Keratinocyte (primary cell): ENCODE data around the gene PHACTR1. TPM values are rescaled to one million over a fixed set of nuclear protein-coding genes. Genes with fewer than 3 reads are reported as not detected.

ENCODE experiments used
- DNase-seq: peaks from one replicate; pipeline ENCODE4 v3.0.0-alpha.2; 2011; ENCODE audit warnings: low read depth, missing footprints, low spot score
- FAIRE-seq: peaks from 2 replicates; lab custom pipeline; 2011; peaks lifted over from hg19 to GRCh38; lab: Jason Lieb, UNC
- H2AFZ ChIP-seq: 2 replicates; pipeline ENCODE4 v1.6.0; 2012; ENCODE audit warnings: low read length, control low read depth, inconsistent platforms; ENCODE audit not compliant: control insufficient read depth
- H3K27ac ChIP-seq: 2 replicates; pipeline ENCODE4 v1.5.1; 2011; ENCODE audit warnings: low read length; ENCODE audit not compliant: control insufficient read depth, insufficient read depth
- H3K27me3 ChIP-seq: 3 replicates; pipeline ENCODE4 v1.6.0; 2011; ENCODE audit warnings: low read length; ENCODE audit not compliant: control insufficient read depth, insufficient read depth; ENCODE audit errors: extremely low read depth
- H3K36me3 ChIP-seq, 2 experiments: 2 replicates in 1 of 2; 3 replicates in 1 of 2; pipeline ENCODE4 v1.5.1; 2011; ENCODE audit warnings: low read length in 2 of 2, mild to moderate bottlenecking in 1 of 2; ENCODE audit not compliant: control insufficient read depth in 2 of 2, insufficient read depth in 2 of 2; ENCODE audit errors: extremely low read depth in 1 of 2
- H3K4me1 ChIP-seq: 3 replicates; pipeline ENCODE4 v1.5.1; 2011; ENCODE audit warnings: low read length; ENCODE audit not compliant: control insufficient read depth, insufficient read depth; ENCODE audit errors: extremely low read depth
- H3K4me2 ChIP-seq: 3 replicates; pipeline ENCODE4 v1.6.0; 2011; ENCODE audit warnings: low read depth, low read length; ENCODE audit not compliant: control insufficient read depth, insufficient read depth; ENCODE audit errors: extremely low read depth
- H3K4me3 ChIP-seq, 3 experiments: fragments of 200-600 bp in 1 of 3; sonication (generic) in 1 of 3; 2 replicates in 2 of 3; 3 replicates in 1 of 3; pipeline ENCODE4 v1.5.1; 2011 to 2016; ENCODE audit warnings: low read length in 3 of 3, mild to moderate bottlenecking in 3 of 3, control low read depth in 2 of 3, inconsistent platforms in 1 of 3, low read depth in 1 of 3, mixed read lengths in 1 of 3, mixed run types in 1 of 3, moderate library complexity in 1 of 3; ENCODE audit not compliant: control insufficient read depth in 2 of 3, insufficient read depth in 2 of 3; ENCODE audit errors: extremely low read depth in 1 of 3
- H3K79me2 ChIP-seq: 2 replicates; pipeline ENCODE4 v1.6.0; 2012; ENCODE audit warnings: low read length; ENCODE audit not compliant: control insufficient read depth, insufficient read depth
- H3K9ac ChIP-seq: 3 replicates; pipeline ENCODE4 v1.6.0; 2011; ENCODE audit warnings: low read length; ENCODE audit not compliant: control insufficient read depth, insufficient read depth; ENCODE audit errors: extremely low read depth
- H3K9me1 ChIP-seq: 3 replicates; pipeline ENCODE4 v1.6.0; 2011; ENCODE audit warnings: low read length; ENCODE audit not compliant: control insufficient read depth, insufficient read depth; ENCODE audit errors: extremely low read depth
- H3K9me3 ChIP-seq: 2 replicates; pipeline ENCODE4 v1.5.1; 2012; ENCODE audit warnings: low read depth, low read length; ENCODE audit not compliant: control insufficient read depth
- H4K20me1 ChIP-seq: 3 replicates; pipeline ENCODE4 v1.6.0; 2011; ENCODE audit warnings: low read length; ENCODE audit not compliant: control insufficient read depth, insufficient read depth; ENCODE audit errors: extremely low read depth
- EZH2 ChIP-seq: IDR thresholded peaks from one replicate; pipeline ENCODE4 v1.6.1; 2012; ENCODE audit warnings: inconsistent platforms, mild to moderate bottlenecking, low read length, moderate library complexity
- dilution Hi-C: fragments of 300-500 bp; cut with MboI; formaldehyde crosslinking; loops from one replicate; pipeline ENCODE4 v1.7.0; 2020; ENCODE audit warnings: low sequenced_read_pairs; ENCODE audit not compliant: extremely low pct_ligation_motif_present
- polyA plus RNA-seq, 5 experiments: library from polyadenylated mRNA; depleted of rRNA in 3 of 5; stranded (reverse) in 3 of 5; stranded (forward) in 1 of 5; unstranded in 1 of 5; fragments of >200 nt; gene quantifications; 1 replicate in 1 of 5; 2 replicates in 3 of 5; 3 replicates in 1 of 5; pipeline versions ENCODE4 v1.2.1 to v1.2.3, GENCODE V29; 2011 to 2012; ENCODE audit warnings: missing spikeins in 2 of 5, low read depth in 1 of 5, low replicate concordance in 1 of 5
- TF ChIP-seq, protein P1 (sequence below), 3 experiments: IDR thresholded peaks in 1 of 3; conservative IDR thresholded peaks in 1 of 3; optimal IDR thresholded peaks in 1 of 3; 2 replicates in 2 of 3; 3 replicates in 1 of 3; pipeline versions ENCODE3 to v1.5.1; 2011; ENCODE audit warnings: low read length in 3 of 3, mild to moderate bottlenecking in 3 of 3, moderate library complexity in 2 of 3, control low read depth in 1 of 3, inconsistent platforms in 1 of 3; ENCODE audit not compliant: insufficient read depth in 2 of 3; ENCODE audit errors: extremely low read depth in 1 of 3

PHACTR1 gene
- polyA plus RNA-seq, 1 donor (not counting 4 experiments of a cell fraction or from before 2014, with no cell fraction given), result 0.22 TPM

DNA sequence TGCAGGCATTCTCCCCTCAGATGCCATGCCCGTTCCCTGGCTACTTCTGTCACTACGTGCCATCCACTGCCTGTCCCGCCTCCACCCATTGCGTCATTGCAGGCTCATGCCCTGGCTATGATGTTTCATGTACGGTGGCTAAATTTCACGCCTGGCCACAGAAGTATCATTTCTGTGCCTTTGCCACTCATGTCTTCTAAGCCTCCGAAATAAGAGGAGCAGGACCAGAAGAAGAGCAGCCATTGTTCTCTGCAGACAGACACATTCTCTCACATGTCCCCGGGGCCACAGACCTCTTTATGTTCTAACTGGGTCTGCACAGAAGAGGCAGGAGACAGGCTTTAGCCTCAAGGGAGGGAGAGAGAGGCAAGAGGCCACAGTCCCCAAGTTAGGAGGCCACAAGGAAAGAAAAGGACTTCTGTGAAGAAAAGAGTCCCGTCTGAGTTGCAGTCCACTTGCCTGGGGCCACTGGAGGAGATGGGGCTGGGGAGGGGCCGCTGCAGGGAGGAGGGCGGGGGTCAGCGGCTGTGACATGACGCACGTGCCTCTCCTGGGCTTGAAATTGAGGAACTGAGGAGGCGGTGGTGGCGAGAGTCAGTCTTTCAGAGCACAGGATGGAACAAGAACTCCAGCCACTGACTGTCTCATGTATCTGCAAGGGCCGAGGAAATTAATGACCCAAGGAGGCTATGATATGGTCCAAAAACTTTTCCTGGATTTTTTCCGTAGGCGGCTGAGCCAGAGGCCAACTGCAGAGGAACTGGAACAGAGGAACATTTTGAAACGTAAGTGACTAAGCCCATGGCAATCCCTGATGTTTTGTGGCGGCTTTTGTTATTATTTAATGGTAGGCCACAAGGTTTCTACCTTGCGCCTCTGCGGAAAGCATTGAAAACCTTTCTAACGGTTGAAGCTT lies 555.8 kb downstream of the PHACTR1 start:
- H3K27ac ChIP-seq, result no peak overlapping the region
- no peaks in the 10 kb centered on the region for H3K79me2 ChIP-seq
- no peak for DNase-seq
- dilution Hi-C loops, result no loop called here
- H3K36me3 ChIP-seq, result no peaks in the 10 kb centered on the region
- H2AFZ ChIP-seq, result no peak overlapping the region
- no peak overlapping the region for H3K9ac ChIP-seq
- H3K9me3 ChIP-seq, result no peaks in the 10 kb centered on the region
- TF ChIP-seq, protein P1, sequence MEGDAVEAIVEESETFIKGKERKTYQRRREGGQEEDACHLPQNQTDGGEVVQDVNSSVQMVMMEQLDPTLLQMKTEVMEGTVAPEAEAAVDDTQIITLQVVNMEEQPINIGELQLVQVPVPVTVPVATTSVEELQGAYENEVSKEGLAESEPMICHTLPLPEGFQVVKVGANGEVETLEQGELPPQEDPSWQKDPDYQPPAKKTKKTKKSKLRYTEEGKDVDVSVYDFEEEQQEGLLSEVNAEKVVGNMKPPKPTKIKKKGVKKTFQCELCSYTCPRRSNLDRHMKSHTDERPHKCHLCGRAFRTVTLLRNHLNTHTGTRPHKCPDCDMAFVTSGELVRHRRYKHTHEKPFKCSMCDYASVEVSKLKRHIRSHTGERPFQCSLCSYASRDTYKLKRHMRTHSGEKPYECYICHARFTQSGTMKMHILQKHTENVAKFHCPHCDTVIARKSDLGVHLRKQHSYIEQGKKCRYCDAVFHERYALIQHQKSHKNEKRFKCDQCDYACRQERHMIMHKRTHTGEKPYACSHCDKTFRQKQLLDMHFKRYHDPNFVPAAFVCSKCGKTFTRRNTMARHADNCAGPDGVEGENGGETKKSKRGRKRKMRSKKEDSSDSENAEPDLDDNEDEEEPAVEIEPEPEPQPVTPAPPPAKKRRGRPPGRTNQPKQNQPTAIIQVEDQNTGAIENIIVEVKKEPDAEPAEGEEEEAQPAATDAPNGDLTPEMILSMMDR (optimal IDR thresholded peaks at IDR 0.05 in 1 of 3, IDR thresholded peaks at IDR 0.05 in 1 of 3, conservative IDR thresholded peaks at IDR 0.05 in 1 of 3; ENCODE audit: extremely low read depth in 1 of 3, insufficient read depth in 2 of 3, low read length in 3 of 3), result no peak
- no peak for TF ChIP-seq EZH2
- no peak overlapping the region for H3K4me3 ChIP-seq
- no peaks in the 10 kb centered on the region for H3K27me3 ChIP-seq
- no peaks in the 10 kb centered on the region for H3K4me1 ChIP-seq
- H3K4me2 ChIP-seq, result no peak overlapping the region
- no peak for FAIRE-seq
- no peaks in the 10 kb centered on the region for H4K20me1 ChIP-seq
- no peaks in the 10 kb centered on the region for H3K9me1 ChIP-seq

DNA sequence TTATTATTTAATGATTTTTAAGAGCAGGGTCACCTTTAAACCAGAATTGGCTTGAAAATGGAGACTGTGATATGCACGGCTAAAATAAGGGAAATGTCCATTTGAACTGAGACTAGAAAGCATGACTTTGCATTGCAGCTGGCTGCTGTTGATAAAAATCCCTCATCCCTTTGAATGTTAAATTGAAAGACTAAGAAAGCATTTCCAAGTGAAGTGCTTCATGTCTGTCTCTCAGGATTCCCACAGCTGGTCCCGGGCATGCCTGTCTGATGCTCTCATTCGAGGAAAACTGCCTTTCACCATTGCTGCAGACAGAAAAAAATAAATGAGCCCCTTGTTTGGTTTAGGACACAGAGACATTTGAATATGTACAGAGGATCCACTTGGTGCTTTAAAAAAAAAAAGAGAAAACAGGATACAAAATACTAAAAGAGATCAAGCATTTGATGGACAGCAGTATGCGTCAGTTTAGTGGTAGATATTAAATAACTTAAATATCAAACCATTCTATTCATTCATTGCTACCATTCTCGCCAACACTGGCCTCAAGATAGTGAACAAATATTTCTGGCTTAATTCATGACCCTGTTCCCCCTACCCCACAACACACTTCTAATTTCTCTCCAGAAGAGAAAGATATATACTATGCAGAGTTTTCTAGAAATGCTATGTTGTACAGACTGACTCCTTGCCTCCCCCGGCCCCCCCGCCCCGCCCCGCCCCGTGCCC lies 556.8 kb downstream of the PHACTR1 start:
- no peaks in the 10 kb centered on the region for H3K27me3 ChIP-seq
- no peaks in the 10 kb centered on the region for H3K36me3 ChIP-seq
- FAIRE-seq, result no peak
- no peak overlapping the region for H2AFZ ChIP-seq
- H3K27ac ChIP-seq, result no peak overlapping the region
- no peak overlapping the region for H3K9ac ChIP-seq
- no peaks in the 10 kb centered on the region for H3K9me3 ChIP-seq
- H3K4me3 ChIP-seq, result no peak overlapping the region
- TF ChIP-seq, protein P1 (optimal IDR thresholded peaks at IDR 0.05 in 1 of 3, IDR thresholded peaks at IDR 0.05 in 1 of 3, conservative IDR thresholded peaks at IDR 0.05 in 1 of 3; ENCODE audit: extremely low read depth in 1 of 3, insufficient read depth in 2 of 3, low read length in 3 of 3), result no peak
- TF ChIP-seq EZH2, result no peak
- H3K79me2 ChIP-seq, result no peaks in the 10 kb centered on the region
- H3K4me2 ChIP-seq, result no peak overlapping the region
- no peaks in the 10 kb centered on the region for H4K20me1 ChIP-seq
- dilution Hi-C loops, result no loop called here
- no peak for DNase-seq
- H3K4me1 ChIP-seq, result no peaks in the 10 kb centered on the region
- no peaks in the 10 kb centered on the region for H3K9me1 ChIP-seq
